Non-pigmented ciliary epithelial cell (primary cell): Measurements from ENCODE around the gene MRPL48.
"Not testable (repeated sequence)": the region's sequence is repeated elsewhere in the genome, so short reads cannot be mapped to it uniquely, and the experiment has no call there.

Experiments used
- DNase-seq: peaks from one replicate; pipeline ENCODE4 v3.0.0-alpha.2; 2010; ENCODE audit warnings: low read depth

MRPL48 gene

DNA sequence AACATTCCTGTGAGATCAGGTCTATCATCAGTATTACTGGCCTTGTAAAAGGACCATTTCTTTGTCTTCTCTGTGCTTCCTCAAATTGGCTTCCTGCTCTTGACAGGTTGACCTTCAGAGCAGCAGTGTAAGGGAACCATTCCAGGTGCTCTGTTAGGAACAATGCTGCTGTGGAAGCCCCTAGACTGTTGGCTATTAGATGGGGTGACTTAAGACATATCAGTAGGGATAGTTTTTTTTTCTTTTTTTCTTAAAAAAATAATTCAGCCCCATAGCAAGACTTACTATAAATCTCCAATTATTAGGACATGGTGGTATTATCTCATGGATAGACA is 51.4 kb downstream of the MRPL48 start:
- no peak for DNase-seq

DNA sequence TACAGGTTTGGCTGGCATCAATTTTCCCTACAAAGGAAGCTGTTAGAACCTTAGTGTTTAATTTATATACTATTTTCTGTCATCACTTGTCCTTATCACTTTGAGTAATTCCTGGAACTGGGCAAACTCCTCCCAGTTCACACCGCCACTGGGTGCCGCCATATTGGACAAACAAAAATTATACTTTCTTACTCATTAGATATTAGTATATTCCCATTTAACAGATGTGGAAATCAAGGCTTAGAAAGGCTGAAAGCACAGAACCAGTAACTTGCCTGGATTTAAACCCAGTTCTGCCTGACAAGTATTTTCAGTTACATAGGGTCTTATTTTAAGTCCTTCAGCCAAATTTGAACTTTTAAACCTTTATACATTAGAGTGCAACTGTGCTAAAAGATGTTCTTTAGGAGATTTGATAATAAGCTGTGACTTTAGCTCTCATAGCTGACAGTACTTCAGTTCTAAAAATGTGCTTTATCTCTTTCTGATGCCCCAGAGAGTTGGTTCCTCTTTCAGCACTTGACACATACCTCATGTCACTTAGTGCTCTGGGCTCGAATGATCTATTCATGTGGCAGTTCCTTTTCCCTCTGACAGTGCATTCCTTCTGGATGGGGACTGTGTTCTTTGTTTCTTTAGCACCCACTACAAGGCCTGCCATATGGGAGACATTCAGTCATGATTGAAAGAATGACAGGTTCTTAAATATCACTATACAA is 63.5 kb downstream of the MRPL48 start:
- DNase-seq, result no peak

DNA sequence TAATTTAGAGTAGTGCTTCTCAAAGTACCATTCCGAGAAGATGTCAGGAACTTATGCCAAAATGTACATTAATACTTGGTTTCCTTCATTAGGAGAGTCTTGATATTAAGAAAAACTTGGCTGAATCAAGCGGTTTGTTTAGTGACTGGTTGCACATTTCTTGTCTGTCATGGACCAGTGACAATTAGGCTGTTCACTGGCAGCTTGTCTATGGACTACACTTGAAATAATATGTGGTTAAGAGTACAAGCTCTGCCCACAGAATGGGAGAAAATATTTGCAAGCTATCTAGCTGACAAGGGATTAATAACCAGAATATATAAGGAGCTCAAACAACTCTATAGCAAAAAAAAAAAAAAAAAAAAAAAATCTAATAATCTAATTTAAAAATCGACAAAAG is 64.4 kb downstream of the MRPL48 start:
- no peak for DNase-seq

DNA sequence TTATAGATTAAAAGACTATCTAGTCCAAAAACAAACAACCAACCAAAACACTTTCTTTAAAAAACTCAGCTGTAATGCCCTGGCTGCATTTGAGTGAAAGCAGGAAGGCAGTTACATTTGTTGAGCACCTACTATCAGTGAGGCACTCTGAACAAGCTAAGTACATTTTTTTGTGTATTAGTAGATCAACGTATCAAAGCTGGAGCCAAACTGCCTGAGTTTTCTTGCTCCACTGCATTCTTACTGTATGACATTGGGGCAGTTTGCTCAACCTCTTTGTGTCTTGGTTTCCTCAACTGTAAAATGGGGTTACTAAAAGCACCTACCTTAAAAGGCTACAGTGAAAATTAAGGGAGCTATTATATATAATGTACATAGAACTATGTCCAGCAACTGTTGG is 67.0 kb downstream of the MRPL48 start:
- no peak for DNase-seq

DNA sequence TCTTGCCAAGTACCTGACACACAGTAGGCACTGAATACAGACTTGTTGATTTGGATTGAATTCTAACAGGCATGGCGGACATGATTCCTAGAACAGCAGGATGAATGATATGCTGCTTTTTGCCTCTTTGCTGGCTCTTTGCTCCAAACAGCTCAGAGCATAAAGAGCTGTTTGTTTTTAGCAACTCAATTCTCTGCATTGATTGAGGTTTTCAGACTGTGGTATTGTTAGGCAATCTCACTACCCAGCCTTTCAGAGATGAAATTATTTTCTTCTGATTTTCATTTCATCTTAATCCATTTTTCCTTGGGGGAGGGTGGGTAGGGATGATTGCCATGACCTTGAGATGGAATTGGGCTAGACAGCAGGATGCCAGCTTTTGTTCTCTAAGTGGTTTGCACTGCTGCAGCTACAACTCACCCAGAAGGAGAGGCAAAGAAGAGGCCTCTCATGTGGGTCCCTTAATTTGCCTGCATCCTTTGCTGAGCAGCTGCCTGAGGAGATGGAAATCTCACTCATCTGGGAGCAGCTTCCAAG is 68.4 kb downstream of the MRPL48 start:
- DNase-seq, result no peak

DNA sequence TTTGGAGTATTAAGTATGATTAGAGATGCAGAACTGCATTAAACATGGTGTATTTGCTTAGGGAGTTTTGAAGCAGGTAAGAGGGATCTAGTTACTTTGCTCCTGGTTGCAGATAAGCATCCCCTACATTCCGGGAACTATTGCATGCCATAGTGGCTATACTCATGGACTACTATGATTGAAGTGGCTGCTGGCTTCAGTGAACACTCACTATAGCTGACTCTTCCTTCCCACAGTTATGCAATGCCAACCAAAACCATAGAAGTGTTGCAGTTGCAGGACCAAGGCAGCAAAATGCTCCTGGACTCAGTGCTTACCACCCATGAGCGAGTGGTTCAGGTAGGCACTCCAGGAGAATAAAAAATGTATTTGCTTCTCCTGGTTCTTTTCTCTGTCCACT is 72.0 kb downstream of the MRPL48 start:
- DNase-seq, result no peak

DNA sequence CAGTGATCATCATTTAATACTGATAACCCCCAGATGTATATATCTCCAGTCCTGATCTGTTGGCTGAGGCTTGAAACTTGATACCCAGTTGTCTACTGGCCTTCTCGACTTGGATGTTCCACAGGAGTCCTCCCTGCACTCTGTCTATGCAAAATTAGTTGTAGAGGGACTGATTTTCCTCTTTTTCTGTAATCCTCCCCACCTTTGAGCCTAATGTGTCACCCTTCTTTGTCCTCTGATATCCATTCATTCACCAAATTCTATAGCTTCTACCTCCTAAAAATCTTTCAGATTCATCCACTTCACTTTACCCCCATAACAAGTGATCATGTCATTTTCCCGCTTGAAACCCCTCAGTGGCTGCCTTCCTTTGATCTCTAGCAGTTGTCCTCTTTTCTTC is 72.5 kb downstream of the MRPL48 start:
- no peak for DNase-seq

DNA sequence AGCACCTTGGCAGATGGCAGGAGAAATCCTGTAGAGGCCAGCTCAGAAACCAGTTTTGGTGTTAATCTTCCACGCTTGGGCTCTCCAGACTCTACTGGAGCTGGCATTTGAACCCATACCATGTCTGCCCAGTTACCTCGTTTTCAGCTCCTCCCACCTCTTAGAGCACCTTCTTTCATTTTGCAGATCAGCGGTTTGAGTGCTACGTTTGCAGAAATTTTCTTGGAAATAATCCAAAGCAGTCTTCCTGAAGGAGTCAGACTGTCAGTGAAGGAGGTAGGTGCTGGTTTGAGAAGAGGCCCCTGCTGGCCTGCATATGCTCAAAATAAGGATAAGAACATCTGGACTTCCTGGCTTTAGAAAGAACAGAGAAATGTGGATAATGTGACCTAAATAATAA is 75.3 kb downstream of the MRPL48 start:
- no peak for DNase-seq

DNA sequence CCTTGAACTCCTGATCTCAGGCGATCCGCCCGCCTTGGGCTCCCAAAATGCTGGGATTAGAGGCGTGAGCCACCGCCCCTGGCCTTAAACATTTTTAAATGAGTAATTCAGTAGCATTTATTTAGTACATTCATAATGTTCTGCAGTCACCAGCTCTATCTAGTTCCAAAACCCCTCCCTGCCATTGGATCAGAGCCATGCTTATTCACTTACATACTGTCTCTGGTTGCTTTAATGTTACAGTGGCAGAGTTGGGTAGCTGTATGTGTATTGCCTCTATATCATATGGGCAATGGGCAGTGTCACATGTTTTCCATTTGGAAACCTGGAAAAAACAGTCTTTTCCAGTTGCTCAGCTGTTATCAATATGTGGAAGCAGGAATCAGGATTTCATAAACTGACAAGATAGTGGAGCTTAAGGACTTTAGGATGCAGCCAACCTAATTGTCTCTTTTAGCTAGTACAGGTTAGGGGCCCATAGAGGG is 78.5 kb downstream of the MRPL48 start:
- no peak for DNase-seq

DNA sequence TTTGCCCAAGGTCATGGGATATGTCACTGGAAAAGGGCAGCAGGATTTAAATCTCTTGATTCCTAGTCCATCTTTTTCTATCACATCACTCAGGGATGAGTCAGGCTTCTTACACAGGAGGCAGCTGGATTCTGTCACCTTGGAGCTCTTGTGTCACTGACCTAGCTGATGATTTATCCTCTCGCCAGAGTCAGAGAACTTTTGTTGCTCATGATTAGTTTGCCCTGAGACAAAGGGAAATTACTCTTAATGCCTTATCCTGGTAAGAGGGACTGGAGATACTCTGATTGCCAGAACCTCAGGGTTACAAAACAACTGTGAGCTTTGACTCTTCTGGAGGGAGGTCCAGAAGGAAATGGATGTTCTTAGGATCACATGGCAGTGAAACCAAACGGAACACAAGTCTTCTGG is 78.9 kb downstream of the MRPL48 start:
- peak; percentile 81 for DNase-seq

DNA sequence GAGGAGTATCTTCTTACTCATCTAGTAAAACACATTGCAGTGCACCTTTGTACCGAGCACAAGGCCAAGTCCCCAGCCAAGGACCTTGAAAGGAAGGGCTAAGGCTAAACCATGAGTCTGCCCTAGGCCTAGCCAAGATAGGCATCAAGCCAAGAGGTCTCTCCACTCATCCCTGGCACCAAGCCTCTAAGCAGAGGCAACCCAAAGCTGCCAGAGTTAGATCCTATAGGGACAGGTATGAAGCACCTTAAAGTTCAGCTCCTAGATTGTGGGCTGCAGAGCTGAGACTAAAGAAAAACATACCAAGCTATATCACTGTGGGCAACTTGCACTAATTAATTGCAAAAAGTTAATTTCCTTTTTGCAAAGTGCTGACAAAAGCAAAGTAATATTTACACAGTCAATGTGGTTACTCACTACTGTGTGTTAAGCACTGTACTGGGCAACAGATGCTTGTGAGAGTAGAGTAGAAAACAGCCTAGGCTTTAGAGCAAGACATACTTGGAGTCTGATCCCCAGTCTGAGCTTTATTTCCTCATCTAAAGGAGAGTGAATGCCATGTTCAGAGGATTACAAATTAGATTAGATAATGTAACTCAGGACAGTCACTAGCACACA is 81.8 kb downstream of the MRPL48 start:
- no peak for DNase-seq

DNA sequence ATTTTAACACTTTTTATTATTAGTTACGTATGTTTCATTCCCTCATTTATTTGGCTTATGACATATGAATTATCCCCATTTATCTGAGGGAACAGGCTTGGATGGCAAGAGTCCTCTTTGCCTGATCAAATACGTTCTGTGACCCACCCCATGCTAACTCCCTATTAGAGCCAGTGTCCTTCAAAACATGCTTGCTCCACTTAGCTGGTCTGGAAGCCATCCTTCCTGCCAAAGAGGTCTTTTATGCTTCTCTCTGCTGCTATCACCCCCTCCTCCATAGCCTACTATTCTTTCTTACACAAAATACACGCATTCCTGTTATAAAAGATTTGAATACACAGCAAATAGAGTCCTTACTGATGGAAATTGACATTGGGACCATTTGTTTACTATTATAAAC is 82.6 kb downstream of the MRPL48 start:
- DNase-seq, result no peak

DNA sequence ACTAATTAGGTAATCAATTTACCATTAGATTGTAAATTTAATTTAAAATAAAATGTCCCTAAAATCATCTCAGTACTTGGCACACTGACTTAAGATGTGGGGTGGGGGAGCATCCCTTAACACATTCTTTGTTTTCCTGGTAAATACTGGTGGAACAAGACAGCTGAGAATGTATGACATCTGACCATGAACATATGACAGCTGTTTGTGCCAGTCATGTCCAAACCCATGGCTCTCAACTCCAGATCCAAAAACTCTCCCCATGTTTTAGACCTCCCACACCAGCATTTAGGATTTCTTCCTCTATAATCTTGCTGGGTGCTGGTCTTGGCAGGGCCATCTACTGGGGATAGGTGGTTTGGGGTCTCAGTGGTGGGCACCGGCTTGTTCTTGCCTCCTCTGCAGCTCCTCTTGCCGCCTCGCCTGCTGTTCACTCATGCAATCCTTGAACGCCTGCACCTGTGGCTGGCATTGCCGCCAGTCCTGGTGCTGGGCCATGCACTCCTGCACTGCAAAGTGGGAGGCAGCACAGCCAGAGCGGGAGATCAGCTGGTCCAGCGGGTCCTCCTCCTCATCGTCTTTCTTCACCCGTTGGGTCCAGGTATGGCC is 85.2 kb downstream of the MRPL48 start:
- DNase-seq, result no peak

DNA sequence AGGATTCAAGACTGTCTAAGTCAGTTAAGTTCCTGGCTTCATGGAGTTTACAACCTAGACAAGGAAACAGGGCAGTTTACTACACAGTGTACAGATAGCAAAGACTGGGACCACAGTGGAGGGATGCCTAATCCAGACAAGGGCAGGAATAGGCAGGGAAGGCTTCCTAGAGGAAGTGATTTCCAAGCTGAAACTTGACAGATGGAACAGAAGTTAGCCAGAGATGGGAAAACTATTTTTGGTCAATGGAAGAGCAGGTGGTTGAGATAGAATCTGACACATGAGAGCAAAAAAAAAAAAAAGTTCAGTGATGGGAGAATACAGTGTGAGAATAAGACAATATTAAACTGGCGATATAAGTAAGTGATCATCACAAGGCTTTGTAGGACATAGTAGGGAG is 87.7 kb downstream of the MRPL48 start:
- DNase-seq, result no peak

DNA sequence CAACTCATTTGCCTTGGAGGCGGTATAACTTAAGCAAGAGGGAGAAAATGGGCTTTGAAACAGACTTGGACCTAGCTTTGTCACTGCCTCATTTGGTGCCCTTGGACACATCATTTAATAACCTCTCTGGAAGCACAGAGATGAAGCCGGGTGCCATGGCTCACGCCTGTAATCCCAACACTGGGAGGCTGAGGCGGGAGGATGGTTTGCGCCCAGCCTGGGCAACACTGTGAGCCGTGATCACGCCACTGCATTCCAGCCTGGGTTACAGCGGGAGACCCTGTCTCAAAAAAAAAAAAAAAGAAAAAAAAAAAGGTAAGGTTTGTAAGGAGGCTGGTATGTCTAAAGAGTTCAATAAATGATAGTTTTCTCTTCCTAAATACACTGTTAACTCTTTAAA is 88.2 kb downstream of the MRPL48 start:
- no peak for DNase-seq

DNA sequence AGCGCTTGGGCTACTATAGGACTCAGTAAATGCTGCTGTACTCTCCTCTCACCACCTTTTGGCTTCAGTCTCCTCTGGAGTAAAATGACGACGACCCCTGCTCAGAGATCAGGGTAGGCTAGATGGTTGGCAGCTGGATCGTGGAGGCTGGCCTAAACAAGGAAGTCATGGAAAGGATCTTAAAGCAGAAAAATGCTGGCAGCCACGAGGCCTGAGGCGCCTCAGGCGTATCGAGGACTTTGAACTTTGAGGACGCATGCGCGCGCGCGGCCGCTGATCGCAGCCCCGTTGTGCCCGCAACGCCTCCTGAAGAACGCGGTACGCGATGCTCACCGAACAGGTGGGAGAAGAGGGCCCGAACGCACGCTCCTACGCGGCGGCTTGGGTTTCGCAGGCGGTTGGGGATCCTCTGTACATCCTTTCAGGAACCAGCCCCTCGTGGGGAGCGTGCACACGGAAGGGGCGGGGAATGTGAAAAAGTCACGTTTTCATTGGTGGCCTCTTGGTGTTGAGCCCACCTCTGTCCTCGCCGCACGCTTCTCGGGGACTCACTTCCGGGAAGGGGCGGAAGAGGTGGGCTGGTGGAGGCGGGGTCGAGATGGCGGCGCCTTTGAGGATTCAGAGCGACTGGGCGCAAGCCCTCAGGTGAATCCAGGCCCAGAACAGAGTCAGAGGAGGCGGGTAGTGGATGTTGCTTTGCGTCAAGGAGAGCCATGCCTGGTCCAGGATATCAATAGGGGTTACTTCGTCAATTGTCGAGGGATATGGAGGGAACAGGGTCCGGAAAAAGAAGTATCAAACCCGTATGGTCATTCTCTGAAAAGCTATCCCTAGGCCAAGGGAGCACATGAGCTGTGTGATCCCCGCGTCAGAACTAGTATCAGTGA is 89.0 kb downstream of the MRPL48 start, which contains the start of the genes COA4 and PAAF1:
COA4 (minus strand) TSS at position 423 of the 887 bp plus-strand sequence. CDS start 3,468 bp downstream, outside the sequence.
PAAF1 (plus strand) TSS at position 576 of the 887 bp plus-strand sequence; CDS start at position 599, 23 bp downstream.
- peak; percentile 76 for DNase-seq

DNA sequence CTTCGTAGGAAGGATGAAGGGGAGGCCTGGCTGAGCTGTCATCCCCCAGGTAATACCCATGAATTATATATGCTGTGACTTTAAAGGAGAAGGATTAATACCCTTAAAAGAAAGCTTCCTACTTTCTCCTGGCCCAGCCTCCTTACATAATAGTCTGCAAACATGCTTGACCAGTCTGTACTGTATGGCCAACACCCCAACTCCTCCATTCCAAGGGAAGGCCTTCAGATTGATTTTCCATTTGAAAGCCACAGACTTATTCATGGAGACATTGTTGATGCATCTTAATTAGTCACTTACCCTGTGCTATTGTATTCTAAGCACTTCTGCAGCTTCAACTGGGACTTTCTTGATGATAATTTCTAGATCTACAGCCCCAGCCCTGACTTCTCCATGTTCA is 91.1 kb downstream of the MRPL48 start:
- DNase-seq, result no peak

DNA sequence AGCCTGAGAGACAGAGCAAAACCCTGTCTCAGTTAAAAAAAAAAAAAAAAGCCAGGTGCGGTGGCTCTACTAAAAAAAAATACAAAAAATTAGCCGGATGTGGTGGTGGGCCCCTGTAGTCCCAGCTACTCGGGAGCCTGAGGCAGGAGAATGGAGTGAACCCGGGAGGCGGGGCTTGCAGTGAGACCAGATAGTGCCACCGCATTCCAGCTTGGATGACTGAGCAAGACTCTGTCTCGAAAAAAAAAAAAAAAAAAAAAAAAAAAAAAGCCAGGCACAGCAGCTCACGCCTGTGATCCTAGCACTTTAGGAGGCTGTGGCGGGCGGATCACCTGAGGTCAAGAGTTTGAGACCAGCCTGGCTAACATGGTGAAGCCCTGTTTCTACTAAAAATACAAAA is 92.8 kb downstream of the MRPL48 start:
- DNase-seq, result not testable (repeated sequence)

DNA sequence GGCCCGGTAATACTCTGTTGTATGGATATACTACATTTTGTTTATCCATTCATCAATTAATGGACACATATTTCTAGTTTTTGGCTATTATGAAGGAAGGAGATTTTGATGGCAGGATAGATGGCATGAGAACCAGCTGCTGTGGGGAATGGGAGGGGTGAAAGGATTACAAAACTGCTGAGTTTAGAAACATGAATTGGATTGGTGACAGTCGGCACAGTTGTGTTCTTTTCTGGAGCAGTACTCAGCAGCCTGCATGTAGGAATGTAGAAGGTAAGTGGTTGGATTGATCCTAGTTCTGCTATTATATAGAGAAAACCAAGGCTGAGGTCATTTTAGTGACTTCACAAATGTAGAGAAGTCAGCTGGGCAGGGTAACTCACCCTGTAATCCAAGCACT is 96.2 kb downstream of the MRPL48 start:
- no peak for DNase-seq

DNA sequence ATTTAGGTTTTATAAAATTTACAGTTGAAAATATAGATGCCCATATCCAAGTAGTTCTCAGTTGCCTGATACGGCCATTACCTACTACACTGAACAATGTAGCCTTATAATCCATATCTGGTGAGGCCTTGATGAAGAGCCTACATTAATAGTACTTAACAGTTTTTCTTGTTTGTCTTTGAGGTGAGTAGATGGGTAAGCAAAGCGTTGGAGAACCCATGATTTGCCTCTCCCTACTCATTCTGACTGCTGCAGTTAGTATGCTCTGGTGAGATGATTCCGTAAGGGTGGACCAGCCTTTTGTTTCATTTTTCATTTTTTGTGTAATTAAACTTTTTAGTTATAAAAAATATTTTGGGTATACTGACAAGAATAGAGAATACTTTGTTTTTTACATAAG is 100.6 kb downstream of the MRPL48 start:
- DNase-seq, result no peak

DNA sequence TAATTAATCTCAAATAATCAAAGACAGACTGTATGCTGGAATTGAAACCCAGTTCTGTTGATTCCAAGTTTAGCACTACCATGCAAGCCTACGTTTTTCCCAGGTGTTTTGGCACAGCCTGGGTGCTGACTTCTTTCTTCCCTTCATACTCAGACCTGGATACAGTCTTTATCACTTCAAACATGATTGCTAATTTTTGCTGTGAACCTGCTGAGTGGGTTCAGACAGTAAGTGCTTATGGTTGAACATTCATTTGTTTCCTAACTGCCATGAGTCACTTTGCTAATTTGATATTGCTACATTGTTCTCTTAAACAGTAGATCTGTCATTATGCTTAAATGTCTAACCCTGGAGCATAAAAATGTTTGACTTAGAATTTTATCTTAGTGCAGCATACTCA is 101.3 kb downstream of the MRPL48 start:
- no peak for DNase-seq

DNA sequence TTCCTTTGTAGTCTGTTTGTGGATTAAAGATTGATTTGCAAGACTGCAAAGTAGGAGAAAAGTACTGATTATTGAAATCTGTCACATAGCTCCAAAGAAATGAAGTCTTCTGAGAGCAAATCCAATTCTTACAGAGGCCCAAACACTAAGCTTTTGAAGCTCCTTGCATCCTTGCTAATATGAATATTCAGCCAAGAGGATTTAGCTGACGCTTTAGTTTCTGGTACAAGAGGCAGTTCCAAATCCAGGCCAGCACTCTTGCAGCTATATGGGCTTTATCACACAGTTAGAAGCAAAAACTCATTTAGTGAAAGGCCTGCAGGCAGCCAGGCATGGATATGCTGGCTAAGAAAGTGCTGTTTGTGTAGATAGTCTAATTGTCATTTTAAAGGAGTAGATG is 101.9 kb downstream of the MRPL48 start:
- no peak for DNase-seq
